Caco-2 (cell line): ENCODE data around the gene IFIH1. TPM values are rescaled to one million over a fixed set of nuclear protein-coding genes. Genes with fewer than 3 reads are reported as not detected.

Source experiments
- BruUV-seq: library from RNA; stranded (reverse); fragments of 400-500 nt; replicated peaks from 2 replicates; lab custom pipeline; 2021; lab: Mats Ljungman, UMichigan
- CTCF ChIA-PET: fragments of 300-600 bp; sonication (Branson Sonifier 250); formaldehyde crosslinking; loops from one replicate; lab custom pipeline; 2022; ENCODE audit warnings: antibody characterized with exemption; lab: Charles Lee
- POLR2A ChIA-PET: fragments of 300-600 bp; sonication (Branson Sonifier 250); formaldehyde crosslinking; loops from one replicate; lab custom pipeline; 2022; ENCODE audit warnings: antibody characterized with exemption; lab: Charles Lee
- DNase-seq, 2 experiments: peaks; one replicate each; pipeline versions ENCODE4 v3.0.0 to v3.0.0-alpha.2; 2020 to 2022
- H3K27me3 ChIP-seq: replicated peaks from 2 replicates; pipeline ENCODE4 v1.6.0; 2011; ENCODE audit warnings: low read length; ENCODE audit not compliant: control insufficient read depth, insufficient read depth
- H3K36me3 ChIP-seq: 2 replicates; pipeline ENCODE4 v1.5.1; 2011; ENCODE audit warnings: low read length; ENCODE audit not compliant: control insufficient read depth, insufficient read depth
- H3K4me1 ChIP-seq: fragments of 250-450 bp; sonication (Bioruptor Pico); 2 replicates; pipeline ENCODE4 v1.5.1; 2020; ENCODE audit warnings: mild to moderate bottlenecking
- H3K4me3 ChIP-seq: 2 replicates; pipeline ENCODE4 v1.5.1; 2011; ENCODE audit warnings: low read depth, mild to moderate bottlenecking, control low read depth, low read length
- H3K9me3 ChIP-seq: fragments of 250-450 bp; sonication (Bioruptor Pico); 2 replicates; pipeline ENCODE4 v1.5.1; 2020; ENCODE audit warnings: mild to moderate bottlenecking, moderate library complexity
- H3K27ac Mint-ChIP-seq: one replicate; pipeline ENCODE4 v1.8.0; 2022; ENCODE audit warnings: mixed read lengths; ENCODE audit not compliant: unreplicated experiment
- H3K27me3 Mint-ChIP-seq: one replicate; pipeline ENCODE4 v1.8.0; 2022; ENCODE audit warnings: mixed read lengths; ENCODE audit not compliant: insufficient read depth, unreplicated experiment
- H3K36me3 Mint-ChIP-seq: one replicate; pipeline ENCODE4 v1.8.0; 2022; ENCODE audit warnings: mild to moderate bottlenecking, mixed read lengths; ENCODE audit not compliant: insufficient read depth, unreplicated experiment
- H3K4me1 Mint-ChIP-seq: one replicate; pipeline ENCODE4 v1.8.0; 2022; ENCODE audit warnings: low read depth, mixed read lengths; ENCODE audit not compliant: unreplicated experiment
- H3K4me3 Mint-ChIP-seq: one replicate; pipeline ENCODE4 v1.8.0; 2022; ENCODE audit warnings: mild to moderate bottlenecking, moderate library complexity, mixed read lengths; ENCODE audit not compliant: unreplicated experiment
- H3K9me3 Mint-ChIP-seq: one replicate; pipeline ENCODE4 v1.8.0; 2022; ENCODE audit warnings: mixed read lengths; ENCODE audit not compliant: unreplicated experiment
- CTCF ChIP-seq, 2 experiments: fragments of 200-600 bp in 1 of 2; IDR thresholded peaks; 1 replicate in 1 of 2; 2 replicates in 1 of 2; pipeline versions ENCODE4 v1.5.1 to v1.8.0; 2011 to 2022; ENCODE audit warnings: antibody characterized with exemption in 1 of 2, control low read depth in 1 of 2, inconsistent platforms in 1 of 2, low read depth in 1 of 2, low read length in 1 of 2, mild to moderate bottlenecking in 1 of 2, moderate library complexity in 1 of 2; ENCODE audit not compliant: insufficient read depth in 1 of 2, severe bottlenecking in 1 of 2, unreplicated experiment in 1 of 2
- intact Hi-C: fragments of 100-400 bp; cut with micrococcal nuclease; formaldehyde crosslinking; loops from one replicate; pipeline ENCODE4 v1.10.0; 2022; ENCODE audit not compliant: unreplicated experiment
- total RNA-seq: library from RNA; stranded (reverse); gene quantifications from 2 replicates; pipeline ENCODE4 v1.2.3, GENCODE V29; 2022

The IFIH1 gene
- total RNA-seq, 1 experiment from 2014 or later: 3.4 TPM

- no peak overlapping the region for H3K4me3 Mint-ChIP-seq
- DNase-seq: no peak
- POLR2A ChIA-PET: no interaction called here
These were observed 73.9 kb downstream of the IFIH1 start for GRCh38 chr2:162244541-162245031.

GRCh38 chr2:162243715-162244114 lies 74.8 kb downstream of the IFIH1 start:
- no peak for DNase-seq
- POLR2A ChIA-PET: no interaction called here
- Mint-ChIP-seq H3K9me3 (no peaks in the 10 kb centered on the region), H3K27ac (no peak overlapping the region), H3K36me3 (no peaks in the 10 kb centered on the region), H3K4me1 (no peaks in the 10 kb centered on the region), H3K27me3 (peaks cover 6% of the 10 kb centered on the region), H3K4me3 (no peak overlapping the region)
- H3K36me3 ChIP-seq: no peaks in the 10 kb centered on the region
- no peaks in the 10 kb centered on the region for H3K9me3 ChIP-seq
- intact Hi-C loops: no loop called here
- H3K27me3 ChIP-seq: no peaks in the 10 kb centered on the region
- no TSS peak for BruUV-seq
- no peak overlapping the region for H3K4me3 ChIP-seq
- CTCF ChIA-PET: no interaction called here
- TF ChIP-seq CTCF (IDR thresholded peaks at IDR 0.05; ENCODE audit: insufficient read depth in 1 of 2, low read depth in 1 of 2, low read length in 1 of 2, severe bottlenecking in 1 of 2, unreplicated experiment in 1 of 2): no peak
- no peaks in the 10 kb centered on the region for H3K4me1 ChIP-seq

More at GRCh38 chr2:162244541-162245031, 73.9 kb downstream of the IFIH1 start:
- Mint-ChIP-seq H3K36me3 (no peaks in the 10 kb centered on the region), H3K27me3 (peaks cover 10% of the 10 kb centered on the region), H3K27ac (no peak overlapping the region), H3K4me1 (no peaks in the 10 kb centered on the region), H3K9me3 (no peaks in the 10 kb centered on the region)
- no peaks in the 10 kb centered on the region for H3K4me1 ChIP-seq
- H3K9me3 ChIP-seq: no peaks in the 10 kb centered on the region
- no TSS peak for BruUV-seq
- no peaks in the 10 kb centered on the region for H3K36me3 ChIP-seq
- no peak for TF ChIP-seq CTCF (IDR thresholded peaks at IDR 0.05; ENCODE audit: insufficient read depth in 1 of 2, low read depth in 1 of 2, low read length in 1 of 2, severe bottlenecking in 1 of 2, unreplicated experiment in 1 of 2)
- H3K27me3 ChIP-seq: no peaks in the 10 kb centered on the region
- intact Hi-C loops: no loop called here
- H3K4me3 ChIP-seq: no peak overlapping the region
- CTCF ChIA-PET: no interaction called here

GRCh38 chr2:162243294-162243693 lies 75.2 kb downstream of the IFIH1 start, which contains the start of gene FAP:
Gene FAP (minus strand): TSS chr2:162243445. CDS start chr2:162243327, 118 bp downstream.
- Histone ChIP-seq H3K9me3 (no peaks in the 10 kb centered on the region), H3K36me3 (no peaks in the 10 kb centered on the region), H3K4me1 (no peaks in the 10 kb centered on the region), H3K4me3 (no peak within 1 kb of the TSS), H3K27me3 (no peaks in the 10 kb centered on the region)
- Mint-ChIP-seq H3K4me1 (no peaks in the 10 kb centered on the region), H3K9me3 (no peaks in the 10 kb centered on the region), H3K36me3 (no peaks in the 10 kb centered on the region), H3K27ac (no peak within 1 kb of the TSS), H3K27me3 (peaks cover 6% of the 10 kb centered on the region), H3K4me3 (no peak within 1 kb of the TSS)
- BruUV-seq: no TSS peak
- no peak for DNase-seq
- intact Hi-C loops: no loop called here
- TF ChIP-seq CTCF (IDR thresholded peaks at IDR 0.05; ENCODE audit: insufficient read depth in 1 of 2, low read depth in 1 of 2, low read length in 1 of 2, severe bottlenecking in 1 of 2, unreplicated experiment in 1 of 2): no peak
- POLR2A ChIA-PET: no interaction called here
- CTCF ChIA-PET: no interaction called here
